Glutamatergic neuron (in vitro differentiated cells): ENCODE data around the gene RAD51AP2. TPM values are rescaled to one million over a fixed set of nuclear protein-coding genes. Genes with fewer than 3 reads are reported as not detected.

ENCODE experiments used
- DNase-seq: peaks from one replicate; pipeline ENCODE4 v3.0.0; 2022
- H3K27ac Mint-ChIP-seq: one replicate; pipeline ENCODE4 v1.8.0; 2020; ENCODE audit warnings: mild to moderate bottlenecking, mixed read lengths, inconsistent platforms; ENCODE audit not compliant: unreplicated experiment
- H3K27me3 Mint-ChIP-seq: one replicate; pipeline ENCODE4 v1.8.0; 2020; ENCODE audit warnings: mild to moderate bottlenecking, moderate library complexity, mixed read lengths, inconsistent platforms; ENCODE audit not compliant: unreplicated experiment
- H3K36me3 Mint-ChIP-seq: one replicate; pipeline ENCODE4 v1.8.0; 2020; ENCODE audit warnings: mild to moderate bottlenecking, mixed read lengths, inconsistent platforms; ENCODE audit not compliant: unreplicated experiment
- H3K4me1 Mint-ChIP-seq: one replicate; pipeline ENCODE4 v1.8.0; 2020; ENCODE audit warnings: mild to moderate bottlenecking, low read depth, mixed read lengths, inconsistent platforms; ENCODE audit not compliant: unreplicated experiment
- H3K4me3 Mint-ChIP-seq: one replicate; pipeline ENCODE4 v1.8.0; 2020; ENCODE audit warnings: mild to moderate bottlenecking, mixed read lengths, inconsistent platforms; ENCODE audit not compliant: unreplicated experiment
- H3K9me3 Mint-ChIP-seq: one replicate; pipeline ENCODE4 v1.8.0; 2020; ENCODE audit warnings: mild to moderate bottlenecking, moderate library complexity, mixed read lengths, inconsistent platforms; ENCODE audit not compliant: unreplicated experiment
- total RNA-seq: library from RNA; stranded (reverse); fragmentation: NEBNext Ultra II Directional; extraction: Animal tissue kit (Norgen Biotek cat#: 25700); gene quantifications from one replicate; pipeline ENCODE4 v1.2.1, GENCODE V29; 2021; ENCODE audit not compliant: unreplicated experiment
- TF ChIP-seq, protein P1 (sequence below): fragments of 200-600 bp; sonication (generic); IDR thresholded peaks from one replicate; pipeline ENCODE4 v1.5.0; 2021; ENCODE audit not compliant: partially characterized antibody, unreplicated experiment

The RAD51AP2 gene
- total RNA-seq, 1 donor from 2014 or later = not detected

DNA sequence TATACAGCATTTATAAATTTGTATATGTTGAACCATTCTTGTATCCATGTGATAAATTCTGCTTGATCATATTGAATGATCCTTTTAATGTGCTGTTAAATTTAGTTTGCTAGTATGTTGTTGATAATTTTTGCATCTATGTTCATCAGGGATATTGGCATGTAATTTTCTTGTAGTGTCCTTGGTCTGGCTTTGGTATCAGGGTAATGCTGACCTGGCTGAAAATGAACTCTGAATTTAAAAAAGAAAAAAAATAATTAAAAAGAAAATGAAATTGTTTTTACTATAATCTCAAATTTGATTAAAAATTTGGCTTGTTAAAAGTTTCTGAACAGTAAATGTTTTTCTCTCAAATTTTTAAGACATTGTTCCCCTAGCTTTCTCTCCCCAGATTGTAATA lies 46.3 kb downstream of the RAD51AP2 start:
- H3K4me3 Mint-ChIP-seq = no peak overlapping the region
- H3K27me3 Mint-ChIP-seq = no peaks in the 10 kb centered on the region

DNA sequence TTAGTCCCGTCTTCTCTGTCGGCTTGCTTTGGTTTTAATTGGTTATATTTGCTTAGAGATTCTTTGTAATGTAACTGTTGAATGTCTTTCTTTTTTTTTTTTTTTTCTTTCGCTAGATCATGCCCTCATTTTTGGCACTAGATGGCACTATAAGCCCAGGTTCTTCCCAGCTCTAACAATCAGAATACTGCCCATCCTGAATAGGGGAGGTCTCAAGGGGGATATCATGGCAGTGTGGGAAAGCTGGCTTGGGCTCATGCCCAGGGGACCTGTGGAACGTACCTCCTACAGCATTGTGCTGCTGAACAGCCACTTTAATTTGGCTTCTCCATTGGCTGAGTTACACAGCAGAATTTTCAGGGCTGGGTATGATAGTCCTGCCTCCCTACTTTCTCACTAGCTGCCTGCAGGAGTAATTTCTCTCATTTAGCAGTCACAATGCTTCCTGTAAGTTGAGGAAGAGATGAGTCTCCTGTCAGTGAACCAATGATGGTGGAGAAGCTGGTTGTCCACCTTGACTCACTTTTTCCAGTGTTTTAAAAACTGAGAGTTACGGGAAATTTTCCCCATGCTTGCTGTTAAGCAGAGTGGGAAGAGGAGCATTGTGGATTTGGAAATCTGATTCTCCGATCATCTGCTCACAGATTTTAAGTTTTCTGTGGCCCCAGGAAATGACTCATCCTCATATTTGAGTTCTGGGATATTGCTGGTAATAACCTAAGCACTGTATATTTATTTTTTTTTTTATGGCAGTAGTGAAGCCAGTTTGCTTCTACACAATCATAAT lies 47.2 kb downstream of the RAD51AP2 start:
- Mint-ChIP-seq H3K4me3 (no peak overlapping the region), H3K36me3 (peaks cover 27% of the 10 kb centered on the region), H3K9me3 (peaks cover 4% of the 10 kb centered on the region), H3K27me3 (no peaks in the 10 kb centered on the region), H3K4me1 (no peaks in the 10 kb centered on the region), H3K27ac (no peak overlapping the region)
- TF ChIP-seq, protein P1, sequence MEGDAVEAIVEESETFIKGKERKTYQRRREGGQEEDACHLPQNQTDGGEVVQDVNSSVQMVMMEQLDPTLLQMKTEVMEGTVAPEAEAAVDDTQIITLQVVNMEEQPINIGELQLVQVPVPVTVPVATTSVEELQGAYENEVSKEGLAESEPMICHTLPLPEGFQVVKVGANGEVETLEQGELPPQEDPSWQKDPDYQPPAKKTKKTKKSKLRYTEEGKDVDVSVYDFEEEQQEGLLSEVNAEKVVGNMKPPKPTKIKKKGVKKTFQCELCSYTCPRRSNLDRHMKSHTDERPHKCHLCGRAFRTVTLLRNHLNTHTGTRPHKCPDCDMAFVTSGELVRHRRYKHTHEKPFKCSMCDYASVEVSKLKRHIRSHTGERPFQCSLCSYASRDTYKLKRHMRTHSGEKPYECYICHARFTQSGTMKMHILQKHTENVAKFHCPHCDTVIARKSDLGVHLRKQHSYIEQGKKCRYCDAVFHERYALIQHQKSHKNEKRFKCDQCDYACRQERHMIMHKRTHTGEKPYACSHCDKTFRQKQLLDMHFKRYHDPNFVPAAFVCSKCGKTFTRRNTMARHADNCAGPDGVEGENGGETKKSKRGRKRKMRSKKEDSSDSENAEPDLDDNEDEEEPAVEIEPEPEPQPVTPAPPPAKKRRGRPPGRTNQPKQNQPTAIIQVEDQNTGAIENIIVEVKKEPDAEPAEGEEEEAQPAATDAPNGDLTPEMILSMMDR = peak; percentile 25
- peak; percentile 31 for DNase-seq

More for the DNA sequence above, 46.3 kb downstream of the RAD51AP2 start:
- DNase-seq = no peak
- Mint-ChIP-seq H3K27ac (no peak overlapping the region), H3K36me3 (peaks cover 24% of the 10 kb centered on the region), H3K9me3 (peaks cover 4% of the 10 kb centered on the region), H3K4me1 (no peaks in the 10 kb centered on the region)
- TF ChIP-seq, protein P1 = no peak

DNA sequence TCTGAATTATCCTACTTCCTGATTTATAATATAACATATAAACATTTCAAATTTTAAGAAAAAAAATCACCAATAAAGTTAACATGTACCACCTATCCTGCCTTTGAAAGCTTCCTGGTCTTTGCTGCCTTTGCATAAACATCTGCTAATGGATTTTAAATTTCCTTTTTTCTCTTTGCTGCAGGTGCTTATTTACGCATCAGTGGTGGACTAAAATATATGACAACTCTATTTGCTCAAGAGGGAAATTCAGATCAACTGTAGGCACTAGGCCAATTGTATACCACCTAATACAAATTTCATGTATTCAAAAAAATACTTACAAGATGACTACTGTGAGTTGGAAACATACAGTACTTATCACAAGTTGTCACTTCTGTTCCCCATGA lies 57.2 kb downstream of the RAD51AP2 start:
- no peaks in the 10 kb centered on the region for H3K9me3 Mint-ChIP-seq
- no peak overlapping the region for H3K27ac Mint-ChIP-seq
- TF ChIP-seq, protein P1 = no peak
- H3K4me1 Mint-ChIP-seq = peaks cover 5% of the 10 kb centered on the region
- no peaks in the 10 kb centered on the region for H3K27me3 Mint-ChIP-seq
- no peak for DNase-seq
- no peak overlapping the region for H3K4me3 Mint-ChIP-seq
- peaks cover 2% of the 10 kb centered on the region for H3K36me3 Mint-ChIP-seq

Other genes with a start within 250 kb of the RAD51AP2 start
- 6.1 TPM for gene VSNL1, start 22.3 kb upstream of the RAD51AP2 start, total RNA-seq
- gene SMC6, start 235.4 kb upstream of the RAD51AP2 start, total RNA-seq = 61.4 TPM
- gene GEN1, start 235.7 kb upstream of the RAD51AP2 start, total RNA-seq = 44.4 TPM